Nephron (organoid): Measurements from ENCODE around the gene ZNF488.

Experiments
- H3K27ac Mint-ChIP-seq, 3 experiments: 2 replicates each; pipeline ENCODE4 v1.8.0; 2020; ENCODE audit warnings: mixed read lengths in 3 of 3, mild to moderate bottlenecking in 2 of 3, moderate library complexity in 1 of 3
- H3K27me3 Mint-ChIP-seq: 2 replicates; pipeline ENCODE4 v1.8.0; 2021; ENCODE audit warnings: low read depth, mild to moderate bottlenecking, moderate library complexity, mixed read lengths
- H3K36me3 Mint-ChIP-seq: 2 replicates; pipeline ENCODE4 v1.8.0; 2020; ENCODE audit warnings: low read depth, mixed read lengths
- H3K4me1 Mint-ChIP-seq: 2 replicates; pipeline ENCODE4 v1.8.0; 2020; ENCODE audit warnings: mixed read lengths
- H3K4me3 Mint-ChIP-seq, 3 experiments: 2 replicates each; pipeline ENCODE4 v1.8.0; 2020; ENCODE audit warnings: mild to moderate bottlenecking in 3 of 3, mixed read lengths in 3 of 3, moderate library complexity in 2 of 3
- H3K9me3 Mint-ChIP-seq: 2 replicates; pipeline ENCODE4 v1.8.0; 2020; ENCODE audit warnings: mixed read lengths
- TF ChIP-seq, protein P1 (sequence below), 3 experiments: fragments of 200-600 bp; sonication (generic); IDR thresholded peaks; one replicate each; pipeline ENCODE4 v1.5.0; 2021; ENCODE audit warnings: antibody characterized with exemption in 3 of 3; ENCODE audit not compliant: unreplicated experiment in 3 of 3

The ZNF488 gene

DNA sequence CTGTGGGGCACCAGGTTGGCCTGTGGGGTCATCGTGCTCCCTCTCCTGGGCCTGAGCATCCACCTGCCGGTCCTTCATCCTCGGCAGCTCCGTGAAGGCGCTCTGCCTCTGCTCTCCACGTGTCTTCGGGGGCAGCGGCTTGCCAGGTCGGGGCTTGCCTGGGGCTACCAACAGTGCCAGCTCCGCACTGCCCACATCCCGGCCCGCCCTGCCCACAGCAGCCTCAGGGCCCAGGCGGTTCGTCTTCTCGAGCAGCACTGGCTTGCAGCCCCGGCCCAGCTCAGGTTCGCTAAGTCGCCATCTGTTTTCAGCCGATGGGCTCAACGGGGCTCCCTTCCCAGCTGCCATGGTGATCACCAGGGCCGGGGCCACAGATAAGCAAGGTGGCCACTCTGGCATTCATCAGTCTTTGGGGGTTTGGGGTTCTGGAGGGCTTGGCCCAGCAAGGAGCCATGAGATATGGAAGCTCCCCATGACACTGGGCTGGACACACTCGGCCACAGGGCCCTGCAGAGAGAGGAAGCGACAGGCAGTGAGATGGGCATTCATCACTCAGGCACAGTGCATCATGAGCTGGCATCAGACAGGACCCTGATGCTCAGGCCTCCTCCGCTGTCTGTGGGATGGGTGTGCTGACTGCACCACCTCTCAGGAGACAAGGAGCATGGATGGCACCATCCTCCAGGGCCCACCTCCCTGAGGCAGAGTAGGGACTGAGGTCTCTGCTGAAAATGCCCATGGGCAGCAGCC is 15.5 kb downstream of the ZNF488 start:
- H3K36me3 Mint-ChIP-seq: no peaks in the 10 kb centered on the region
- peaks cover 14% of the 10 kb centered on the region for H3K27me3 Mint-ChIP-seq
- H3K27ac Mint-ChIP-seq: no peak overlapping the region
- no peaks in the 10 kb centered on the region for H3K9me3 Mint-ChIP-seq
- peaks cover 18% of the 10 kb centered on the region for H3K4me1 Mint-ChIP-seq
- TF ChIP-seq, protein P1, sequence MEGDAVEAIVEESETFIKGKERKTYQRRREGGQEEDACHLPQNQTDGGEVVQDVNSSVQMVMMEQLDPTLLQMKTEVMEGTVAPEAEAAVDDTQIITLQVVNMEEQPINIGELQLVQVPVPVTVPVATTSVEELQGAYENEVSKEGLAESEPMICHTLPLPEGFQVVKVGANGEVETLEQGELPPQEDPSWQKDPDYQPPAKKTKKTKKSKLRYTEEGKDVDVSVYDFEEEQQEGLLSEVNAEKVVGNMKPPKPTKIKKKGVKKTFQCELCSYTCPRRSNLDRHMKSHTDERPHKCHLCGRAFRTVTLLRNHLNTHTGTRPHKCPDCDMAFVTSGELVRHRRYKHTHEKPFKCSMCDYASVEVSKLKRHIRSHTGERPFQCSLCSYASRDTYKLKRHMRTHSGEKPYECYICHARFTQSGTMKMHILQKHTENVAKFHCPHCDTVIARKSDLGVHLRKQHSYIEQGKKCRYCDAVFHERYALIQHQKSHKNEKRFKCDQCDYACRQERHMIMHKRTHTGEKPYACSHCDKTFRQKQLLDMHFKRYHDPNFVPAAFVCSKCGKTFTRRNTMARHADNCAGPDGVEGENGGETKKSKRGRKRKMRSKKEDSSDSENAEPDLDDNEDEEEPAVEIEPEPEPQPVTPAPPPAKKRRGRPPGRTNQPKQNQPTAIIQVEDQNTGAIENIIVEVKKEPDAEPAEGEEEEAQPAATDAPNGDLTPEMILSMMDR (IDR thresholded peaks at IDR 0.05; ENCODE audit: unreplicated experiment in 3 of 3): no peak
- no peak overlapping the region for H3K4me3 Mint-ChIP-seq

DNA sequence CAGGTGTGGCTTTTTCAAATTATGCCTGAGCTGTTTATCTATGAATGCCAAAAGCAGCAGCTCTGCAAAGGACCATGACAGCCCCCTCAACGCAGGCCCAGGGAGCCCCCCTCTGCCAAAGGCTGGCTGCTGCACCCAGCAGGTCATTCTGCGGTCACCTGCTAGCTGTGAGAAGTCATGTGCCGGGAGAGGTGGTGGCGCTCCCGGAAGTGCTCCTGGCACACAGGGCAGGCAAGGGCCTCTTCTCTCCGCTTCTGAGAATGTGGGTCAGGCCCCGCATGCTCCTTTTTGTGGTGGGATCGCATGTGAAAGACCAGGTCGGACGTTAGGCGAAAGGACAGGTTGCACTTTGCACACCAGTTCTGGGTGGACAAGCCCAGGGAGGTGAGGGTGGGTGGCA is 16.4 kb downstream of the ZNF488 start:
- Mint-ChIP-seq H3K36me3 (no peaks in the 10 kb centered on the region), H3K27ac (no peak overlapping the region), H3K27me3 (peaks cover 10% of the 10 kb centered on the region), H3K4me3 (no peak overlapping the region), H3K4me1 (peaks cover 12% of the 10 kb centered on the region), H3K9me3 (no peaks in the 10 kb centered on the region)
- TF ChIP-seq, protein P1 (IDR thresholded peaks at IDR 0.05; ENCODE audit: unreplicated experiment in 3 of 3): no peak

DNA sequence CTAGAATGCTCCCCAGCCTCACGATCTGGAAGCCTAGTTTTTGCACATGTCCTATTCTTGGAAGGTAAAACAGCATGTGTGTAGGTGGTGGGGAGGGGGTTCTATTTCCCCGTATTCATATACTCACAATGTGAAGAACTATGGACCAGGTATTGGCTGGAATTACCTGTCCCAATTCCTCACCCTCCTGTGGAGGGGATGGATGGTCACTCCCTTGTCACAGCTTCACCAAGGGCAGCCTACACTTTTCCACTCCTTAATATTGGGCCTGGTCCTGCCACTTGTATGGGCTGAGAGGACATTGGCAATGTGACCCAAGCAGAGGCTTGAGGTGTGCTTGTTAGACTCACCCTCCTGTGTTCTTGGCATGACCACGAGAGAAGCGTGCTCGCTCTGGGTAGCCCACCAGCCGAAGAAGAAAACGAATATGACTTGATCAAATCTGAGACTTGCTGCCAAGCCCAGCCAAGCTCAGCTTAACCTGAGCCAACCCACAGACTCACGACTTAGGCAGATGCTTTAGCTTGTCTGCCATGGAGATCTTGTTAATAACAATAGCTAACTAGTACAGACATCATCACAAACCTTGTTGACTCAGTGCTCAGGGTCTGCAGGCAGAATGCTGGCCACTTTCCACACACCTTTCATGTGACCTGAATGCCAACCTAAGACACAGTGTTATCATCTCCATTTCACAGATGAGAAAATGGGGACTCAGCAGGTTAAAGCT is 17.2 kb downstream of the ZNF488 start:
- Mint-ChIP-seq H3K36me3 (no peaks in the 10 kb centered on the region), H3K4me1 (peaks cover 12% of the 10 kb centered on the region), H3K27me3 (peaks cover 10% of the 10 kb centered on the region), H3K27ac (no peak overlapping the region), H3K9me3 (no peaks in the 10 kb centered on the region), H3K4me3 (no peak overlapping the region)
- TF ChIP-seq, protein P1 (IDR thresholded peaks at IDR 0.05; ENCODE audit: unreplicated experiment in 3 of 3): no peak

DNA sequence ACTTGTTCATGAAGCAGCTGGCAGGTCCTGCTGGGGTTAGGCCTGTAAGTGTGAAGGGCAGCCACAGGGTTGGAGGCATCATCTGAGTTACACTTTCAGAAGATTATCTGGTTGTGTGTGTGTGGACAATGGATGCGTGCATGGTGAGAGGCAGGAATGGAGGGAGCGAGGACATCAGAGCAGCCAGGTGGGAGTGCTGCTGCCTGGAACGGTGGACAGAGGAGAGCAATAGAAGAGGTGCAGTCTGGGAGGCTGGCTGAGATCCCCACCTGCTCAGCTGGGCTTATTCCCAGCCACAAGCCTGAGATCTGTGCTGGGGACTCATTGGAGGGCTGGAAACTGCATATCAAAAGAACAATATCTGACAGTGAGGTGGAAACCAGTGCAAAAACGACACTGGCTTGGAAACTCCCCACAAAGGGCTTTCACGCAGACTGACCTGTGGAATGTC is 17.9 kb downstream of the ZNF488 start:
- no peaks in the 10 kb centered on the region for H3K36me3 Mint-ChIP-seq
- H3K27ac Mint-ChIP-seq: no peak overlapping the region
- peaks cover 10% of the 10 kb centered on the region for H3K27me3 Mint-ChIP-seq
- H3K4me3 Mint-ChIP-seq: no peak overlapping the region
- H3K9me3 Mint-ChIP-seq: no peaks in the 10 kb centered on the region
- TF ChIP-seq, protein P1 (IDR thresholded peaks at IDR 0.05; ENCODE audit: unreplicated experiment in 3 of 3): no peak
- H3K4me1 Mint-ChIP-seq: peaks cover 6% of the 10 kb centered on the region

DNA sequence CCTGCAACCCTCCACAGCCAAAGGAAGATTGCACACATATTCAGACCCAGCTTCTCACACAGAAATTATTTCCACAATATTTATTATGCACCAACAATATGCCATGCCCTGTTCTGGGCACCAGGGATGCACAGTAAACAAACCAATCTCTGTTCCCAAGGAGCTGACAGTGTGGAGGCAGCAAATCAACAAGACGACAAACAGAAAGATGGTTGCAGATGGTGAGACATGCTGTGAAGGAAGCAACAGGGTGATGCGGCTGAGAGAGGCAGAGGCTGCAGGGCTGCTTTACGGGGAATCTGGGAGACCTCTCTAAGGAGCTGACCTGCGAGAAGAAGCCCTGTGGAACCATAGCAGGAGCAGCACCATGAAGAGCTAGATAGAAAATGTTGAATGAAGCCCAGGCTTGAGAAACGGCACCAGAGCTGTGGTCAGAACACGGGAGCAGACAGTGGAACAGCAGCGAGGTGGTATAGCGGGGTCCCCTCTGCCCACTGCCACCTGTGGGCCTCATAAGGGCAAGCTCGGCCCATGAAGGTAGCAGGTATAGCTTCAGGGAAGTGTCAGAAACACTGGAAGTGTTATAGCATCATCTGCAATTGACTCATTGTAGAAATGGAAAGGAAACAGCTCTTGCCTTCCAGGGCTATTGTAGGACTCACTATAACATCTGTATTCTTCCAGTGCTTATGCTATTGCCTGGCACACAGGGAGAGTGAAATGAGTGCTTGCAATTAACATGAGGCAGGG is 18.5 kb downstream of the ZNF488 start:
- TF ChIP-seq, protein P1 (IDR thresholded peaks at IDR 0.05; ENCODE audit: unreplicated experiment in 3 of 3): no peak
- Mint-ChIP-seq H3K36me3 (no peaks in the 10 kb centered on the region), H3K9me3 (no peaks in the 10 kb centered on the region), H3K27me3 (peaks cover 9% of the 10 kb centered on the region), H3K4me3 (no peak overlapping the region), H3K4me1 (peaks cover 6% of the 10 kb centered on the region), H3K27ac (no peak overlapping the region)
